GM12872 (cell line): Measurements from ENCODE around the gene CPSF4.

Source experiments
- TF ChIP-seq, protein P1 (sequence below): IDR thresholded peaks from 3 replicates; pipeline ENCODE4 v1.5.1; 2011; ENCODE audit warnings: low read depth, mild to moderate bottlenecking, low read length, moderate library complexity; ENCODE audit not compliant: insufficient read depth

CPSF4 gene

DNA sequence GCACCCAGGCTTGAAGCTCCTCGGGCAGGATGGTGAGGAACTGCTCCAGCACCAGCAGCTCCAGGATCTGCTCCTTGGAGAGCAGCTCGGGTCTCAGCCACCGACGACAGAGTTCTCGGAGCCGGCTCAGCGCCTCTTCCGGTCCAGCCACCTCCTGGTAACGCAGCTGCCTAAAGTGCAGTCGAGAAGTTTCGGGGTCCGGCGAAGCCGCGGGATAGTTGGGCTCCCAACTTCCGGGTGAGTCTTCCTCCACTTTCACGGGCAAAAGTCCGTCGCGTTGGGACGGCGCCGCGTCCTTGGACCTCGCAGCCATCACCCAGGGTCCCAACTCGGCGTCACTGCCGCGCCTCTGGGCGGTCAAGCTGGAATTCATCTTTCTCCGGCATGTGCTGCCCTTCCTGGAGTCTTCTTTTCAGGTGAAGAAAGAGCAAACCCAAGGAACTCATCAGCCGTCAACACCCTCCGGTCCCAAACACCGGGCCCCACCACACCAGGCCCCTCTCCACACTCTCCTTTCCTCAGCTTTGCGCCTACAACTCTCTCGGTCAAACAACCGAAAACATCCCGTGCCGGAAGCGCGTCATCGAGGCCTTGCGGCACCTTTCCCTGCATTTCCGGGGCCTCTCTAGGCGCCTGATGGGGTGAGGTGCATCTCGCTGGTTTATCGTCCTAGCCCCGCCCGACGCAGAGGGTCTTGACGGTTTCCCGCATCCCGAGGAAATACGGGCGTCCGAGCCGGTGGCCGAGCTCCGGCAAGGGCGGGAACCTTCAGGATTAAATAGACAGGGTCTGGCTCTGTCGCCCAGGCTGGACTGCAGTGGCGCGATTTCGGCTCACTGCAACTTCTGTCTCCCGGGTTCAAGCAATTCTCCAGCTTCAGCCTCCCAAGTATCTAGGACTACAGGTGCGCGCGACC lies 61.2 kb downstream of the CPSF4 start, which contains the start of gene ZNF394:
Gene ZNF394, minus strand, starts transcription at position 561 of the 916 bp plus-strand sequence. Its CDS starts 188 bp downstream, at position 373.
- TF ChIP-seq, protein P1, sequence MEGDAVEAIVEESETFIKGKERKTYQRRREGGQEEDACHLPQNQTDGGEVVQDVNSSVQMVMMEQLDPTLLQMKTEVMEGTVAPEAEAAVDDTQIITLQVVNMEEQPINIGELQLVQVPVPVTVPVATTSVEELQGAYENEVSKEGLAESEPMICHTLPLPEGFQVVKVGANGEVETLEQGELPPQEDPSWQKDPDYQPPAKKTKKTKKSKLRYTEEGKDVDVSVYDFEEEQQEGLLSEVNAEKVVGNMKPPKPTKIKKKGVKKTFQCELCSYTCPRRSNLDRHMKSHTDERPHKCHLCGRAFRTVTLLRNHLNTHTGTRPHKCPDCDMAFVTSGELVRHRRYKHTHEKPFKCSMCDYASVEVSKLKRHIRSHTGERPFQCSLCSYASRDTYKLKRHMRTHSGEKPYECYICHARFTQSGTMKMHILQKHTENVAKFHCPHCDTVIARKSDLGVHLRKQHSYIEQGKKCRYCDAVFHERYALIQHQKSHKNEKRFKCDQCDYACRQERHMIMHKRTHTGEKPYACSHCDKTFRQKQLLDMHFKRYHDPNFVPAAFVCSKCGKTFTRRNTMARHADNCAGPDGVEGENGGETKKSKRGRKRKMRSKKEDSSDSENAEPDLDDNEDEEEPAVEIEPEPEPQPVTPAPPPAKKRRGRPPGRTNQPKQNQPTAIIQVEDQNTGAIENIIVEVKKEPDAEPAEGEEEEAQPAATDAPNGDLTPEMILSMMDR = no peak

DNA sequence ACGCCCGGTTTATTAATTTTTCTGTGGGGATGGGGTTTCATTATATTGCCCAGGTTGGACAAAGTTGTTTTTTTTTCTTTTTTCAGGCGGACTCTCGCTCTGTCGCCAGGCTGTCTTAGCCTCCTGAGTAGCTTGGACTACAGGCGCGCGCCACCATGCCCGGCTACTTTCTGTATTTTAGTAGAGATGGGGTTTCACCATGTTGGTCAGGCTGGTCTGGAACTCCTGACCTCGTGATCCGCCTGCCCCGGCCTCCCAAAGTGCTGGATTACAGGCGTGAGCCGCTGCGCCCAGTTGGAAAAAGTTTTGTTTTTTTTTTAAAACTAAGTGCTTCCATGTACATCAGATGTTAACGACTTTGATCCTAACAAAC lies 61.9 kb downstream of the CPSF4 start:
- TF ChIP-seq, protein P1 = no peak

DNA sequence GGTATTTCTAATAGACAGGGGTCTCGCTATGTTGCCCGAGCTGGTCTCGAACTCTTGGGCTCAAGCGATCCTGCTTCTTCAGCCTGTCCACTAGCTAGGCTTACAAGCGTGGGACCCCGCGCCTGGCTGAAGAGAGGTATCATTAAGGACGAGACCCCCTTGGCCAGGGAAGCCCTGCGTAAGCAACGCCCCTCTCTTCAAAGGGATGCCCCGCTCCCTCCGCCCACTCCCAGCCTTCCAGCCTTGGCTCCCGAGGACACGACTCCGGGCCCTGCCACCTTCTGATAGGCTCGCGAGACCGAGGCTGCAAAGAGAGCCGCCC lies 65.5 kb downstream of the CPSF4 start:
- TF ChIP-seq, protein P1 = no peak

DNA sequence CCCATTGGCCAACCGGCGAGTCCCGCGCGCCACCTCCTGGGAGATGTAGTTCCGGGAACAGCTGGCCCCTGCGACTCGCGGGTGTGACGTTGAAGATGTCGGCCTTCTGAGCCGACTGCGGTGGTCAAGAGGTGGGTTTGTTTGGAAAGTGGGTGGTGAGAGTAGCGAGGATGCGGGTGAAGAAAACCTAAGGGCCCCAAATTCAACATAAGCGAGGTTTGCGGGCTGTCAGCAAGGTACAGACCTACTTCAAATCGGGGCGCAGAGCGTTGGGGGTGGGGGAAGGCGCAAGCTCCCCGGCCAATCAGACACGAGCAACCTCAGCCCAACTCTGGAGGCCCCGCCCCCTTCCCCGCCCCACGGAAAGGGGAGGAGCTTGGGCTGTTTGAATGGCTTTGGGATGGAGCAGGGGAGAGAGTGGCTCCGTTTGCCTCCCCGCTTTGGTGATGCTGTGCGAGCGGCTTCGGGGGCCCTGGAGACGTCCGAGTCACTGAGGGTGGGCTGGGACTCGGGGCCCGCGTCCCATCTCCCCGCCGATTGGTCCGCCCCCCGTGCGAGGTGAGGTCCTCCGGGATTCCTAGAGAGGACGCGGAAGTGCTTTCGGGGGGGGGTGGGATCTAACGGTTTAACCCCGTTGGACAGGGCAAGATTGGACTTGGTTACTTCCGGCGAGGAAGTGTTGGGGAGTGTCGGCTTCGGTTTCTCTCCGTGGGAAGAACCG lies 66.0 kb downstream of the CPSF4 start, which contains the start of gene ZKSCAN5:
Gene ZKSCAN5, plus strand, starts transcription at position 60 of the 721 bp plus-strand sequence. CDS start 1,383 bp downstream, outside the sequence.
- TF ChIP-seq, protein P1 = no peak

DNA sequence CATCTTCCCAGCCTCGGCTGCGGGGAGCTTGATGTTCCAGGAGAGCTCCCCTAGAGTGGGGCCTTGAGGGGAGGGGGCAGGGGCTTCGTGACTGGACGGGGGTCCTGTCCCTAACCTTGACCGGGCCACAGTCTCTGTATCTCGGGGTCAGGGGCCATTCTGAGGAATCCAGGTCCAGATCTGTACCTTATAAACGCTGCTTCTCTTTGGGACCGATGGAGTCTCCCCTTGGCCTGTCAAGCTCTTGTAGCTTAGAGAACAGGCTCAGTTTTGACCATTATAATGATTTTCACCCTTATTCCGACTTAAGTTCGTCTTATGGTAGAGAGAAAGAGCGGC lies 66.5 kb downstream of the CPSF4 start:
- TF ChIP-seq, protein P1 = no peak
